Thyroid gland (tissue), 4 donors: Measurements from ENCODE around the gene OSBPL1A.

Experiments used
- POLR2A ChIP-seq, 2 donors: fragments of 450-650 bp; IDR thresholded peaks; one replicate each; pipeline ENCODE4 v1.6.1; 2017; ENCODE audit warnings: antibody characterized with exemption in 2 of 2, mild to moderate bottlenecking in 2 of 2, moderate library complexity in 1 of 2
- TF ChIP-seq, protein P1 (sequence below), 6 experiments: fragments of 200-600 bp in 3 of 6; fragments of 450-650 bp in 3 of 6; sonication (generic) in 3 of 6; IDR thresholded peaks; one replicate each; pipeline ENCODE4 v1.5.1; 2016 to 2019; ENCODE audit warnings: antibody characterized with exemption in 6 of 6, mild to moderate bottlenecking in 2 of 6, inconsistent platforms in 1 of 6, moderate library complexity in 1 of 6

DNA sequence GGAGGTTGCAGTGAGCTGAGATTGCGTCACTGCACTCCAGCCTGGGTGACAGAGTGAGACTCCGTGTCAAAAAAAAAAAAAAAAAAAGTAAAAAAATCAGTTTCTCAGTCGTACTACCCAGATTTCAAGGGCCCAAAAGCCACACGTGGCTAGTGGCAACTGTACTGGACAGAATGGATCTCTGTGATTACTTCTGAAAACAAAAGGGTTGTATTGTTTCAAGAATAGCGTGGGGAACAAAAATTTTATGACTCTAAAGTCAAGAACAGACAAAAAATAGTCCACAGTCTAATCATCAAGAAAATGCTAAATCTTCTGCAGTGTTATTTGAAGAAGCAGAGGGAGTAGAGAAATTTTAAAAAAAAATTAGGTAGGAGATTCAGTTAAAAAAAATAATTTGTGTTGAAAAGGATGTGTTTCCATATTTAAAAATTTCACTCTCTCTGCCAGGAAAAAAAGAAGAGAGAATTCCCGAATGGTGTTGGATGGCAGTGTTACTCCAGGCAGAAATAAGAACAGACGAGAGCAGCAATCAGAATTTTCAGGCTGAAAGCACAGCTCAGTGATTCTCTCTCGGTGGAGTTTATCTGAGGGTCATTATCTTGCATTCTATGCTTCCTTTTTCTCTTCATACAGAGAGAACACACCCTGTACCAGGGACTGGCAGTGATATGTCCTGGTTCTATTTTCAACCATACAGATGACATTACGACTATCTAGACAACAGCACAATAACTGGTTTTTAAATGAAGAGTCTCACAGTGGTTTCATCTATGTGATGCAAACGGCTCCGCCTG, 196.9 kb downstream of the OSBPL1A start:
- TF ChIP-seq, protein P1, sequence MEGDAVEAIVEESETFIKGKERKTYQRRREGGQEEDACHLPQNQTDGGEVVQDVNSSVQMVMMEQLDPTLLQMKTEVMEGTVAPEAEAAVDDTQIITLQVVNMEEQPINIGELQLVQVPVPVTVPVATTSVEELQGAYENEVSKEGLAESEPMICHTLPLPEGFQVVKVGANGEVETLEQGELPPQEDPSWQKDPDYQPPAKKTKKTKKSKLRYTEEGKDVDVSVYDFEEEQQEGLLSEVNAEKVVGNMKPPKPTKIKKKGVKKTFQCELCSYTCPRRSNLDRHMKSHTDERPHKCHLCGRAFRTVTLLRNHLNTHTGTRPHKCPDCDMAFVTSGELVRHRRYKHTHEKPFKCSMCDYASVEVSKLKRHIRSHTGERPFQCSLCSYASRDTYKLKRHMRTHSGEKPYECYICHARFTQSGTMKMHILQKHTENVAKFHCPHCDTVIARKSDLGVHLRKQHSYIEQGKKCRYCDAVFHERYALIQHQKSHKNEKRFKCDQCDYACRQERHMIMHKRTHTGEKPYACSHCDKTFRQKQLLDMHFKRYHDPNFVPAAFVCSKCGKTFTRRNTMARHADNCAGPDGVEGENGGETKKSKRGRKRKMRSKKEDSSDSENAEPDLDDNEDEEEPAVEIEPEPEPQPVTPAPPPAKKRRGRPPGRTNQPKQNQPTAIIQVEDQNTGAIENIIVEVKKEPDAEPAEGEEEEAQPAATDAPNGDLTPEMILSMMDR (IDR thresholded peaks at IDR 0.05), result no peak
- TF ChIP-seq POLR2A (IDR thresholded peaks at IDR 0.05), result no peak
